Left renal cortex interstitium (tissue), 4 donors: ENCODE results near the gene KTI12. TPM values are rescaled to one million over a fixed set of nuclear protein-coding genes. Genes with fewer than 3 reads are reported as not detected.
"Not testable (repeated sequence)": the region's sequence is repeated elsewhere in the genome, so short reads cannot be mapped to it uniquely, and the experiment has no call there.

Source experiments
- DNase-seq, 4 donors: peaks; one replicate each; pipeline ENCODE4 v3.0.0-alpha.2; 2013; ENCODE audit warnings: low read depth in 4 of 4, low spot score in 2 of 4, missing footprints in 1 of 4
- polyA plus RNA-seq, 4 donors: library from polyadenylated mRNA; unstranded; fragments of 120-200 nt; gene quantifications; one replicate each; pipeline ENCODE4 v1.2.1, GENCODE V29; 2013; ENCODE audit not compliant: insufficient read length in 4 of 4

The KTI12 gene, protein sequence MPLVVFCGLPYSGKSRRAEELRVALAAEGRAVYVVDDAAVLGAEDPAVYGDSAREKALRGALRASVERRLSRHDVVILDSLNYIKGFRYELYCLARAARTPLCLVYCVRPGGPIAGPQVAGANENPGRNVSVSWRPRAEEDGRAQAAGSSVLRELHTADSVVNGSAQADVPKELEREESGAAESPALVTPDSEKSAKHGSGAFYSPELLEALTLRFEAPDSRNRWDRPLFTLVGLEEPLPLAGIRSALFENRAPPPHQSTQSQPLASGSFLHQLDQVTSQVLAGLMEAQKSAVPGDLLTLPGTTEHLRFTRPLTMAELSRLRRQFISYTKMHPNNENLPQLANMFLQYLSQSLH
- polyA plus RNA-seq = 1 to 10 TPM; 5.6 to 7.8 (median 6.7) TPM

DNA sequence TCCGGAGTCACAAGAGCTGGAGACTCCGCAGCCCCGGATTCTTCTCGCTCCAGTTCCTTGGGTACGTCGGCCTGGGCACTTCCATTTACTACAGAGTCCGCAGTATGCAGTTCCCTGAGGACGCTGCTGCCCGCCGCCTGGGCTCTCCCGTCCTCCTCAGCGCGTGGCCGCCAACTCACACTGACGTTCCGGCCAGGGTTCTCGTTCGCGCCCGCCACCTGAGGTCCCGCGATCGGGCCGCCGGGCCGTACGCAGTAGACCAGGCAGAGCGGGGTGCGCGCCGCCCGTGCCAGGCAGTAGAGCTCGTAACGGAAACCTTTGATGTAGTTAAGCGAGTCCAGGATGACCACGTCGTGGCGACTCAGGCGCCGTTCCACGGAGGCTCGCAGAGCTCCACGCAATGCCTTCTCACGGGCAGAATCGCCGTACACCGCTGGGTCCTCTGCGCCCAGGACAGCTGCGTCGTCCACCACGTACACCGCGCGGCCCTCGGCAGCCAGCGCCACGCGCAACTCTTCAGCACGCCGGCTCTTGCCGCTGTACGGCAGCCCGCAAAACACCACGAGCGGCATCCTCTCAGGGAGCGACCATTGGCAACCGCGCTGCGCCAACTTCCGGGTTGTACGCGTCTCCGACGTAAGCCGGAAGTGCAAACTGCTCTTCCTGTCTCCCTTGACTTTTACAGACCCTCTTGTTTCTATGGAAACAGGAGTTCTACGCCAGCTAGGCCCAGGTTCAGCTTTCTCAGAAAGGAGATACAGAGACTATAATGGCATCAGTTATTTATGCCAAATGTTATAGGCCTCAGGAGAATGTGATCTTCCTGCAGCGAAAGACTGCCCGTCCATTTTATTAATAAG lies at the start of gene KTI12:
KTI12 (minus strand) TSS at position 621 of the 860 bp plus-strand sequence; CDS start at position 572, 49 bp downstream.
- DNase-seq = peak; percentile 74 to 85 (median 78)

DNA sequence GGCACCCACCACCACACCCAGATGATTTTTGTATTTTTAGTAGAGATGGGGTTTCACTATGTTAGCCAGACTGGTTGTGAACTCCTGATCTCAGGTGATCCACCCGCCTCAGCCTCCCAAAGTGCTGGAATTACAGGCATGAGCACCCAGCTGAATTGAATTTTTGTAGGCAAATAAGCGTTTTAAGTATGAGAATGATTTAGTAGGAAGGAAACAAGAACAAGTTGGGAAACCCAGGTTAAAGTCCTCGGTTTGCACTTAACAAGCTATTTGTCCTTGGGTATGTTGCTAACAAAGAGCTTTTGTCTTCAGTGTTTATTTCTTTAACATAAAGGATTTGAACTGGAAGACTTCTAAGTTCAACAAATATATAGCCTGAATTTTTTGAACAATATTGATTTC lies 46.4 kb upstream of the KTI12 start:
- DNase-seq = no peak

DNA sequence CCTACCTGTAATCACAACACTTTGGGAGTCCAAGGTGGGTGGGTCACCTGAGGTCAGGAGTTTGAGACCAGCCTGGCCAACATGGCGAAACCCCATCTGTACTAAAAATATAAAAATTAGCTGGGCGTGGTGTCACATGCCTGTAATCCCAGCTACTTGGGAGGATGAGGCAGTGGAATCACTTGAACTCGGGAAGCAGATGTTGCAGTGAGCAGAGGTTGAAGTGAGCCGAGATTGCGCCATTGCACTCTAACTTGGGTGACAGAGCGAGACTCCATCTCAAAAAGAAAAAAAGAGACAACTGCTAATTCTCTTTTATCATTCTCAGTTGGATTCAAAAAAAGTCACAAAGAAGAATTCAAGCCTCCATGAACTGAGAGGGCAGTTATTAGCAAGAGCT lies 43.7 kb upstream of the KTI12 start:
- not testable (repeated sequence) for DNase-seq

DNA sequence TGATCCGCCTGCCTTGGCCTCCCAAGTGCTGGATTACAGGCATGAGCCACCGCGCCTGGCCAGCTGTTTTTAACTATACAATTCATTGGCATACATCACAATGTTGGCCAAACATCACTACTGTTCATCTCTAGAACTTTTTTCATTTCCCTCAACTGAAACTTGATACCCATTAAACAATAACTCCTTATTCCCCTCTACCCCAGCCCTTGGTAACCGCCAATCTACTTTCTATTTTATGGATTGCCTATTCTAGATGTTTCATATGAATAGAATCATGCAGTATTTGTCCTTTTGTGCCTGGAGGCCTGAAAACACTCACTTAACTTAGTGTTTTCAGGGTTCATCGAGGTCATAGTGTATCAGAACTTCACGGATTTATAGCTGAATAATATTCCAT lies 38.7 kb upstream of the KTI12 start:
- DNase-seq = no peak

DNA sequence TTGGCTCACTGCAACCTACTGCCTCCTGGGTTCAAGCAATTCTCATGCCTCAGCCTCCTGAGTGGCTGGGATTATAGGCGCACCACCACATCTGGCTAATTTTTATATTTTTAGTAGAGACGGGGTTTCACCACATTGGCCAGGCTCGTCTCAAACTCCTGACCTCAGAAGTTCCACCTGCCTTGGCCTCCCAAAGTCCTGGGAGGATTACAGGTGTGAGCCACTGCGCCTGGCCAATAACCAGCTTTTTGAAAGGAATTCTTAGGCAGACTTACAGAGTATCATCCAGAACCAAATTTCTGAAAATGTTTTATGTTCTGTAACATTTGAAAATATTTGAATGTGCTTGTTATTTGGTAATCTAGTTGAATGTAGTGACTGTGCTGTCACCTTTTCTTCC lies 37.1 kb upstream of the KTI12 start:
- DNase-seq = no peak

DNA sequence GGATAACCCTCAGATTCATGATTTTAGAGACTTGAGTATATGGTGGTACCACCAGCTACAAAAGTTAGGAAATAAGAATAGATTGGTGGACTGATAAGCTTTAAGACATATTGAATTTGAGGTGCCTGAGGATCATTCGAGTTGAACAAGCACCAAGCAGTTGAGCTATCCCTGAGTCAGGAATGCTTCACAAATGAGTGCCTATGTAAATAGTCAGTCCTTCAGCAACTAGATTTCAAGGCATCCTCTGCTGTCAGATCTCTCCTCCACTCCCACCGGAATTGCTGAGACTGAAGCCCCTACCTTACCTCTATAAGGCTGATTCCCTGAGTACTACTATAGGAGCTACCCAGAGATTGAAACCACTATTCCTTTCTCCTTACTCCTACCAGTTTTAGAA lies 29.6 kb upstream of the KTI12 start:
- no peak for DNase-seq

DNA sequence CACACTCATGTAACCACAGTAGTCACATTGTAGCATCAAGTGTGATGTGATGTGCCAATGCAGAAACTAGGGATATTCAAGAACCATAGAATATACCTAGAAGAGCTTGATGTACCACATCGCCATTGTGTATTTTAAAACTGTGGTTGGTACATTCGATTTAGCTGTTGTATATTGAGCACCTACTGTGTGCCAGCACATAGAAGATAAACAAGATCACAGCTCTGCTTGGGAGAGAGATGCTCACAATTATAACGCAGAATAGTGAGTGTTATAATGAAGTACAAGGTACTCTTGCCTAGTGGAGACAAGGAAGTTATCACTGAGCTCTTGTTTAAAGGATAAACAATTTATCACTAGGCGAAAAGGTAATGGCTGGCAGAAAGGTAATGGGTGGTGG lies 27.2 kb upstream of the KTI12 start:
- no peak for DNase-seq

DNA sequence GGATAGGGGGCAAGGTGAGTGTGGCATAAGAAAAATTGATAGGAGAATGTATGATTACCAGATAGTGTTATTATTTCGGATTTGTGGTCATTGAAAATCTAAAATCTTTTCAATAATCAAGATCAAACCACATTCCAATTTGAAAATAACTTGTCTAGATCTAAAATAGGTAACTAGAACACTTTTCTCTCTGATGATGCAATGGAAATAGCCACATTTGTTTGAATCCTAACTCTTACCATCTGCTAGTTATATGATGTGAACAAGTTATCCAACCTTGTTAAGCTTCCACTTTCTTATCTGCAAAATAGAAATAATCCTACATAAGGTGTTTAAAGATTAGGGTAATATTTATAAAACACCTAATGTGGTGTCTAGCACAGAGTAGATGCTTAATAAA lies 26.3 kb upstream of the KTI12 start:
- DNase-seq = no peak

DNA sequence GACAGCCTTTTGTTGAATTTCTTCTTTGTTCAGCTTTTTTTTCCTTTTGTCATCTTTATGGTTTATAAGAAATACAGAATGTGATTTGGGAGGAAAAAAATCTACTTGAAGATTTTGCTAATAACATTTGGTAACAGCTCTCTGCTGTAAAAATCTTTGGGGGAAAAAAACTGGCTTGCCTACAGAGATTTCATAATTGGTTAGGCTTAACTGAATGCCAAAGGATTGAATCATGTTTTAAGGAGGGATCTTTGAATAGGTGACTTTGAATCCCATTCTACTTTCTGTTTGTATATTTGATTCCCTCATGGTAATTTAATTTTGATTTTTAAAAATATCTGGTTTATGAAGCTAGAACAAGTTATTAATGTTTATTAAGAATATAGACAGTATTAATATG lies 25.7 kb upstream of the KTI12 start:
- DNase-seq = no peak

DNA sequence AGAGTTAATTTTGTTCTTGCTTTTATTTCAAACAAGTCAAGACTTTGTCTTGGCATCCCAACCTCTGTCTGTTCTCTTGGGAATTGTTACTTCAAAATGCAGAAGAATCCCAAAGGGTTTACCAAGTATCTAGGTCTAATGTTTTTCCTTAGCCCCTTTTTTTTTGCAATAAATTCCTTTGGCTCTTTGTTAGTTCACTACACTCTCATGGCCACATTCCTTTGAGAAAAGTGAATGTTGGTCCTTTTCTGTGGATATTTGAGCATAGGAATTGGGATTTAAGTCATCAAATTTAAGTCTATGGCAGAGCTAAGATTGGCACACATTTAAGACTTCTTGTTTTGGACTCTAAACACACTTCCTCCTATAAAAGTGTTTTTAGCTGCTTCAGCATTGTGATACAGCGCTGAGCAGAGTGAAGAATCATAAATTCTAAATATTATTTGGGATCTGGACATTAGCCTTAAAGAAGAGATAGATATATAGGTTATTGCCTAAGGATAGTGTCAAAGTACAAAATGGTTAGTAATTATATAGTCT lies 24.3 kb upstream of the KTI12 start:
- no peak for DNase-seq

DNA sequence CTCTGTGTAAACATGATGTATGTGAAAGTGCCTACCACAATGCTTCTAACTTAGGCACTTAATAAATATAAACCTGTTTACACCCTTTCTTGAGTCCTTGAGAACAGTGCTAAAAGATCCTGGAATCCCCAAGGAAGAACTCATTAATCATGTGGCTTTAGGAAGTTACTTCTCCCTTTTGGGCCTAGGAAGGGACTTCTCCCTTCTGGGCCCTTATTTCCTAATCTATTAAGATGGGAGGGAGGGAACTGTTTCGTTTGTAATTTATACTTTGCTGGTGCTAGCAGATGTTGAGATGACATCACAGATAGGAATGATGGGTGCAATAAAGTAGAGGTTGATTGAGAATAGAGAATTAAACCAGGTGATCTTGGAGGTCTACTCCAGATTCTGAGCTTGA lies 23.6 kb upstream of the KTI12 start:
- DNase-seq = no peak

DNA sequence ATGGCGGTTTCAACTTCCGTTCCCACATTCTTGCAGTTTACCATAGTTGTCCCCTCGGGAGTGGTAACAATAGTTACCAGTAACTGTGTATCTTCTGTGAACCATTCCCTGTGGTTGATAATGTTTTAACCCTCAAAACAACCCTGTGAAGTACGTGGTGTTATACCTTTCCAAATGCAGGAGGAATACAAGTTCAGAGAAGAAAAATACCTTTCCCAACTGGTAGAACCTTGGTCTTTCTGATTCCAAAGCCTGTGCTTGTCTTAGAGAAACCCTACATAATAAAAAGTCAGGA lies 23.3 kb upstream of the KTI12 start:
- no peak for DNase-seq

DNA sequence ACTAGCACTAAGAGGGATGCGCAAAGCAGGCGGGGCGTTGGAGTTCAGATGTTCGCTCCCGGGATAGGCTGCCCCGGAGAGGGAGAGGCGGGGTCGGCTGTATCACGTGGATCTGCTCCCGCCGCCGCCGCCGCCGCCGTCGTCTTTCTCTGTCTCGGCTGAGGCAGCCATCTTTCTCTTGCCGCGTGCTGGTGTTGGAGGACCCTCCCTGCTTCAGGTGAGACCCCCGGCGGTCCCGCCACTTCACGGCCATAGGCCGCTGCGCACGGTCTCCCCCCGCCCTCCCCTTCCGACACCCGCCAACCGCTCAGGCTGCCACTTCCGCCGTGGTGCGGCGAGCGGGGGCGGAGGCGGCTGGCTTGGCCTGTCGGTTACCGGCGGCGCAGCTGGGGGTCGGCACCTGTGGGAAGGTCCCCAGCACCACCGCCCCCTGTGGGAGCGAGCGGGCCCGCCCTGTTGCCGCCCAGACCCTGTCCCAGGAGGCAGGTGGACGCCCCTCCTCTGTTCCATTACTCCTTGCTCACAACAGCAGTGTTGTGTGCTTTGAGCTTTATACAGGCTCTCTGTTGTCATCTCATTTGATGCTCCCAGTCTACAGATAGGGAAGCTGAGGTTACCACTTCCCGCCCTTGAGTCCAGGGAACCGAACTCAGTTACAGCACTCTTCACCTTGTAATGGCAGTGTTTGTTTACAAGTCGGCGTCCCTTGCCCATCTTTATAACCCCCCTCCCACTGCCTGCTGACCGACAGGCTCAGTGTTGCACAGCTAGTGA lies 22.7 kb upstream of the KTI12 start, which contains the start of gene BTF3L4:
BTF3L4 (plus strand) TSS at position 133 of the 774 bp plus-strand sequence. CDS start 3,553 bp downstream, outside the sequence.
- DNase-seq = peak; percentile 52 to 86 (median 74)

DNA sequence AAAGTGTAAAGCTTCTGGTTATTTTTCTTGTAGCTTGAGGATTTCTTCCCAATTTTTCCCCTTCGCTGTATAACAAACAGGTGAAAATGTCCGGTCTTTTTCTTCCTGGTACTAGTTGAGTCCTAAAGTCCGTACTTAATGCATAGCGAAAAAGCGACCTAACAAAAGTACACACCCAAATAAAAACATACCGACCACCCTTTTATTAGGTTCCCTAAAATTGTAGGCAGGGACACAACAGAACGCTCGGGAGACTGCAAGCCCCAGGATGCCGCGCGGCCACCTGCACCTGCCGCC lies 22.2 kb upstream of the KTI12 start:
- DNase-seq = peak in 1 of 4 donors; percentile 65

DNA sequence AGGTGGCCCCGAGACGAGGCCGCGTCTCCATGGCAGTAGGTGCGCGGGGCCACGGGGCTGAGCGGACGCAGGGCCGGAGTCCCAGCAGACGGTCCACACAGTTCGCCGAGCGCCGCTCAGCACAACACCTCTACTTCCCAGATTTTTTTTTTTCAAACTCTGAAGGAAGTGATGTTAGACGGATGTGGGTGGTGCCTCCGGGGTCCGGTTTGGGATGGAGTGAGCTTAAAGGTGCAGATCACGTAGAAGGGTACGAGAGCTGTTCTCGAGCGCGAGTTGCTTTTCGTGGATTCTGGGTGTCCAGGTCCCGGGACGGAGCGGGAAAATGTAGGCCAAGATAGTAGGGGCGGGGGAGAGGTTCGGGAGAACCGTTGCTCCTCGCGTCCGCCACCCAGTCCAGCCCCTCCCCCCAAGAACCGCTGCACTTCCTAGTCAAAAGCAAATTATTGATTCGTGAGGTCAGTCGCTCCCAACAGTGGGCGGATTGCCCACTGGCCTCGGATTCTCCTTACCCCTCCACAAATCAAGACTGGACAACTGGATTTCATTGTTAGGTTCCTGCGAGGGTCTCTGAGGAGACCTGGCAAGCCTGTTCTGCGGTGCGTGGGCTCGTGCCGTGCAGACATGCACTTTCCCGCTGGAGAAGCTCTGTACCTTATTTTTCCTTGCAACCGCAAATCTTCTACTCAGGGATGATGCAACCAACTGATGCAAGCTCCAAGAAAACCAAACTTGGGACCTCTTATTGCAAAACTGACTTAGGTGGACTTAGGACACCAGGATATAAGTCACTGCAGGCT lies 21.7 kb upstream of the KTI12 start, which contains the start of gene TXNDC12:
TXNDC12 (minus strand) TSS at position 126 of the 800 bp plus-strand sequence; CDS start at position 31, 95 bp downstream.
- DNase-seq = peak; percentile 71 to 86 (median 83)

DNA sequence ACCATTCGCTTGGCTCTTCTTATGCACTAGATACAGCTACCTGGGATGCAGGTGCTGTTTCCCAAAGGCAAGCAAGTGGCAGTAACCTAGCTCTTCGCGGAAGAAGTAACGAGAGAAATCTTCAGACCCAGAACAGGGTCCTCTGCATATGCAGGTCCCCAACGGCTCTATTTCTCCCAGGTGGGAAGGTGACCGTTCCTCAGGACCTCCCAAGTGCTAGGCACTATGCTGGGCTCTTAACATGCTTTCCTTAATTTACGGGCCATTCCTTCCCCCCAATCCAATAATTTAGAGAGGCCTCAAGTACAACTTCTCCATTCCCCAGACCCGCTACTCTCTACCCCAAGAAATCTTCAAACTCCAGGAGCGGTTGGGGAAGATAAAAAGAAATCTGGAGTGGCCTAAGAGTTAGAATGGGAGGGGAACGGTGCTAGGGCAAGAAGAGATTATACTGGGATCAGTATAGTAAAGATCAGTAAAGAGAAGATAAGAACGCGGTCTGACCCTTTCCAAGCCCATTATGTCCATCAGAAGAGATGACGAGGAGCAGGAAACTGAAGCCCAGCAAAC lies 21.0 kb upstream of the KTI12 start:
- no peak for DNase-seq

DNA sequence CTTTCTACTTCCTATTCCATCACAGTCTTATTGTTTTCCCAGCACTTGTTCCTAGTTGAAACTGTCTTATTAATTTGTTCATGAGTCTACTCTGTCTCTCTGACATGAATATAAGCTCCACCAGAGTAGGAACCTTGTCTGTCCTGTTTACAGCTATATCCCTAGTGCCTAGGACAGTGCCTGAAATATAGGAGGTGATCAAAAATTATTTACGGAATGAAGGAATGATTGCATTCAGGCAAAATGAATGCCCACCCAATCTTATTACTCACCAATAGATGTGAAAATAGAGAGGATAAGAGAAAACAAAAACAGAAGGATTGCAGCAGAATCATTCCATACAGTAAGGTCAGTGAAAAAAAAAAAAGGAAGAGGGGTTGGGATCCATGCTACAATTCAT lies 20.3 kb upstream of the KTI12 start:
- no peak for DNase-seq

DNA sequence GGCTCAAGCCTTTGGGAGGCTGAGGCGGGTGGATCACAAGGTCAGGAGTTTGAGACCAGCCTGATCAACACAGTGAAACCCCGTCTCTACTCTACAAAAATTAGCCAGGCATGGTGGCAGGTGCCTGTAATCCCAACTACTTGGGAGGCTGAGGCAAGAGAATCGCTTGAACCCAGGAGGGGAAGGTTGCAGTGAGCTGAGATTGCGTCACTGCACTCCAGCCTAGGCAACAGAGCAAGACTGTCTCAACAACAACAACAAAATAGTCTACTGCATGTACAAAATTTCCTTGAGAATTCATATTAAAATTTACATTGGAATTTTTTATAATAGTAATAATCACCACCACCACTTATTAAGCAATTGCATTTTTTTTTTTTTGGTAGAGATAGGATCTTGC lies 15.7 kb upstream of the KTI12 start:
- DNase-seq = not testable (repeated sequence)

DNA sequence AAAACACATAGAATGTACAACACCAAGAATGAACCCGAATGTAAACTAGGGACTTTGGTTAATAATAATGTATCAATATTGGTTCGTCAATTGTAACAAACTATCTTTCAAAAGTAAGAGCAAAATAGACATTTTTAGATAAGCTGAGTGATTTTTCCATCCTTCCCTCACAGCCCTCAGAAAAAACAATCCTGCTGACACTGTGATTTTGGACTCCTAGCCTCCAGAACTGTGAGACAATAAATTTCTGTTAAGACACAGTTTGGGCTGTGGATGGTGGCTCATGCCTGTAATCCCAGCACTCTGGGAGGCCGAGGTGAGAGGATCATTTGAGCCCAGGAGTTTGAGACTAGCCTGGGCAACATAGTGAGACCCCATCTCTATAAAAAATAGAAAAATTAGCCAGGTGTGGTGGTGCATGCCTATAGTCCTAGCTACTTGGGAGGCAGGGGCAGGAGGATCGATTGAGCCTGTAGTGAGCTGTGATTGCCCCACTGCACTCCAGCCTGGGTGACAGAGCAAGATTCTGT lies 12.1 kb upstream of the KTI12 start:
- not testable (repeated sequence) for DNase-seq
